HepG2 (cell line): ENCODE data around the gene ELP4. TPM values are rescaled to one million over a fixed set of nuclear protein-coding genes. Genes with fewer than 3 reads are reported as not detected.

Experiments used
- BCL6 ChIP-seq: IDR thresholded peaks from 2 replicates; pipeline ENCODE4 v1.6.1; 2016; ENCODE audit warnings: missing genetic modification reagents, missing compliant biosample characterization
- EZH2 ChIP-seq: conservative IDR thresholded peaks from 2 replicates; pipeline ENCODE4 v1.6.1; 2012; ENCODE audit warnings: mild to moderate bottlenecking, low read depth, low read length, moderate library complexity
- HBP1 ChIP-seq: IDR thresholded peaks from 2 replicates; pipeline ENCODE4 v1.6.1; 2016; ENCODE audit warnings: low read depth, control low read depth
- NCOR1 ChIP-seq: fragments of 200-600 bp; sonication (generic); IDR thresholded peaks from 2 replicates; pipeline ENCODE4 v1.7.0; 2017; ENCODE audit warnings: antibody characterized with exemption, low read length, borderline replicate concordance
- RARG ChIP-seq: sonication (generic); formaldehyde crosslinking; IDR thresholded peaks from 2 replicates; pipeline ENCODE4 v1.4.0; 2020; ENCODE audit warnings: low read depth, mild to moderate bottlenecking, missing genetic modification reagents
- RELA ChIP-seq: sonication (generic); formaldehyde crosslinking; IDR thresholded peaks from 2 replicates; pipeline ENCODE4 v1.4.0; 2020; ENCODE audit warnings: missing genetic modification reagents
- SMYD3 ChIP-seq: sonication (generic); formaldehyde crosslinking; IDR thresholded peaks from 2 replicates; pipeline ENCODE4 v1.8.1; 2023; ENCODE audit warnings: mild to moderate bottlenecking, missing genetic modification reagents
- SNAPC4 ChIP-seq: sonication (generic); formaldehyde crosslinking; IDR thresholded peaks from 2 replicates; pipeline ENCODE4 v1.4.0; 2020; ENCODE audit warnings: mild to moderate bottlenecking, missing genetic modification reagents
- TSC22D2 ChIP-seq: sonication (generic); formaldehyde crosslinking; IDR thresholded peaks from 2 replicates; pipeline ENCODE4 v1.5.1; 2020; ENCODE audit warnings: missing genetic modification reagents, mild to moderate bottlenecking, borderline replicate concordance
- ZBTB39 ChIP-seq: sonication (generic); formaldehyde crosslinking; IDR thresholded peaks from 2 replicates; pipeline ENCODE4 v1.5.0; 2020; ENCODE audit warnings: missing genetic modification reagents
- ZFP91 ChIP-seq: sonication (generic); formaldehyde crosslinking; IDR thresholded peaks from 2 replicates; pipeline ENCODE4 v1.9.0; 2022; ENCODE audit warnings: missing genetic modification reagents, mild to moderate bottlenecking, borderline replicate concordance
- ZNF138 ChIP-seq: sonication (generic); formaldehyde crosslinking; IDR thresholded peaks from 2 replicates; pipeline ENCODE4 v1.5.0; 2020; ENCODE audit warnings: mild to moderate bottlenecking, low read depth, missing genetic modification reagents
- ZNF275 ChIP-seq: sonication (generic); formaldehyde crosslinking; IDR thresholded peaks from 2 replicates; pipeline ENCODE4 v1.8.0; 2022; ENCODE audit warnings: missing genetic modification reagents, mild to moderate bottlenecking, inconsistent platforms, borderline replicate concordance
- ZNF605 ChIP-seq: sonication (generic); formaldehyde crosslinking; IDR thresholded peaks from 2 replicates; pipeline ENCODE4 v1.8.0; 2022; ENCODE audit warnings: mild to moderate bottlenecking, missing genetic modification reagents
- polyA plus RNA-seq, 8 experiments: library from polyadenylated mRNA; depleted of rRNA in 3 of 8; stranded (reverse) in 7 of 8; unstranded in 1 of 8; fragments of >200 nt; fragmentation: Illumina TruSeq in 4 of 8; extraction: Trizol in 4 of 8; gene quantifications; 2 replicates each; pipeline versions ENCODE4 v1.2.1 to v1.2.3, GENCODE V29; 2011 to 2016; ENCODE audit warnings: low read depth in 4 of 8, missing spikeins in 1 of 8, mixed read lengths in 1 of 8; ENCODE audit not compliant: insufficient read depth in 1 of 8
- total RNA-seq, 5 experiments: library from RNA; depleted of rRNA; stranded (reverse); fragments of >200 nt; fragmentation: Illumina TruSeq; extraction: Trizol; gene quantifications; 2 replicates each; pipeline ENCODE4 v1.2.3, GENCODE V29; 2016; ENCODE audit warnings: low read depth in 1 of 5

ELP4 gene
- total and polyA plus RNA-seq, 2 of the 13 experiments (the other 11 are each of a cell fraction or from before 2014, with no cell fraction given), result 12.8 to 19.1 TPM

GRCh38 chr11:31809857-31810778 lies 300.6 kb downstream of the ELP4 start (continued):
- TF ChIP-seq SNAPC4 (CRISPR knock-in tag), result no peak
- TF ChIP-seq ZNF605 (CRISPR knock-in tag), result no peak
- no peak for TF ChIP-seq RELA (CRISPR knock-in tag)
- TF ChIP-seq SMYD3 (CRISPR knock-in tag), result no peak
- TF ChIP-seq ZFP91 (CRISPR knock-in tag), result no peak; the same call in 1 of the 2 replicates
- peak; percentile 82; the same call in 1 of the 2 replicates for TF ChIP-seq BCL6 (CRISPR knock-in tag)
- 0 out of 2 replicates have a peak, but pooled peaks have one; percentile 32 for TF ChIP-seq TSC22D2
- no peak for TF ChIP-seq ZBTB39 (CRISPR knock-in tag)
- TF ChIP-seq RARG, result no peak
- TF ChIP-seq ZNF138 (CRISPR knock-in tag), result 0 out of 2 replicates have a peak, but pooled peaks have one; percentile 25
- TF ChIP-seq HBP1 (CRISPR knock-in tag), result no peak
- TF ChIP-seq EZH2, result peak; percentile 45
- TF ChIP-seq ZNF275 (CRISPR knock-in tag), result no peak
- no peak for TF ChIP-seq NCOR1
